ENCODE data around the gene LGALS7B. TPM values are rescaled to one million over a fixed set of nuclear protein-coding genes. Genes with fewer than 3 reads are reported as not detected.
"Not testable (repeated sequence)": the region's sequence is repeated elsewhere in the genome, so short reads cannot be mapped to it uniquely, and the experiment has no call there.

The LGALS7B gene
- total RNA-seq, 1 experiment from 2014 or later = 2.4 TPM

GRCh38 chr19:38745316-38745715 lies 43.7 kb upstream of the LGALS7B start:
- H3K4me1 ChIP-seq (ENCODE audit: control insufficient read depth in 1 of 2, insufficient read depth in 2 of 2, low read length in 2 of 2) = no peaks in the 10 kb centered on the region
- ChIA-PET RAD21 (ENCODE audit: low non-redundant PET in 1 of 2, low total read pairs in 2 of 2, uncharacterized antibody in 2 of 2, unreplicated experiment in 2 of 2) (no interaction called here), CTCF (no interaction called here), POLR2A (no interaction called here)
- H3K4me3 ChIP-seq (replicated peaks in 1 of 2; ENCODE audit: low read depth in 1 of 2, low read length in 2 of 2) = no peak overlapping the region
- no peaks in the 10 kb centered on the region for H3K9me2 ChIP-seq (ENCODE audit: insufficient read depth)
- no peaks in the 10 kb centered on the region for H4K20me1 ChIP-seq (ENCODE audit: insufficient read depth)
- ATAC-seq (no peak), DNase-seq (ENCODE audit: low read depth, low spot score) (no peak)
- no peak overlapping the region for H3K27ac ChIP-seq (ENCODE audit: low read depth, low read length)
- no peak overlapping the region for H2AFZ ChIP-seq (ENCODE audit: low read depth, low read length, poor library complexity, severe bottlenecking)
- H3K36me3 ChIP-seq (ENCODE audit: control insufficient read depth in 1 of 2, insufficient read depth in 2 of 2, low read length in 2 of 2) = no peaks in the 10 kb centered on the region
- no peak for TF ChIP-seq EZH2 (IDR thresholded peaks at IDR 0.05)
- TF ChIP-seq POLR2AphosphoS5 (IDR thresholded peaks at IDR 0.05; ENCODE audit: low read depth, low read length) = no peak
- TF ChIP-seq, protein P1, sequence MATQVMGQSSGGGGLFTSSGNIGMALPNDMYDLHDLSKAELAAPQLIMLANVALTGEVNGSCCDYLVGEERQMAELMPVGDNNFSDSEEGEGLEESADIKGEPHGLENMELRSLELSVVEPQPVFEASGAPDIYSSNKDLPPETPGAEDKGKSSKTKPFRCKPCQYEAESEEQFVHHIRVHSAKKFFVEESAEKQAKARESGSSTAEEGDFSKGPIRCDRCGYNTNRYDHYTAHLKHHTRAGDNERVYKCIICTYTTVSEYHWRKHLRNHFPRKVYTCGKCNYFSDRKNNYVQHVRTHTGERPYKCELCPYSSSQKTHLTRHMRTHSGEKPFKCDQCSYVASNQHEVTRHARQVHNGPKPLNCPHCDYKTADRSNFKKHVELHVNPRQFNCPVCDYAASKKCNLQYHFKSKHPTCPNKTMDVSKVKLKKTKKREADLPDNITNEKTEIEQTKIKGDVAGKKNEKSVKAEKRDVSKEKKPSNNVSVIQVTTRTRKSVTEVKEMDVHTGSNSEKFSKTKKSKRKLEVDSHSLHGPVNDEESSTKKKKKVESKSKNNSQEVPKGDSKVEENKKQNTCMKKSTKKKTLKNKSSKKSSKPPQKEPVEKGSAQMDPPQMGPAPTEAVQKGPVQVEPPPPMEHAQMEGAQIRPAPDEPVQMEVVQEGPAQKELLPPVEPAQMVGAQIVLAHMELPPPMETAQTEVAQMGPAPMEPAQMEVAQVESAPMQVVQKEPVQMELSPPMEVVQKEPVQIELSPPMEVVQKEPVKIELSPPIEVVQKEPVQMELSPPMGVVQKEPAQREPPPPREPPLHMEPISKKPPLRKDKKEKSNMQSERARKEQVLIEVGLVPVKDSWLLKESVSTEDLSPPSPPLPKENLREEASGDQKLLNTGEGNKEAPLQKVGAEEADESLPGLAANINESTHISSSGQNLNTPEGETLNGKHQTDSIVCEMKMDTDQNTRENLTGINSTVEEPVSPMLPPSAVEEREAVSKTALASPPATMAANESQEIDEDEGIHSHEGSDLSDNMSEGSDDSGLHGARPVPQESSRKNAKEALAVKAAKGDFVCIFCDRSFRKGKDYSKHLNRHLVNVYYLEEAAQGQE (IDR thresholded peaks at IDR 0.05; ENCODE audit: low read depth) = no peak
- no peak for TF ChIP-seq FOSL1 (IDR thresholded peaks at IDR 0.05; ENCODE audit: low read depth)
- no peak for TF ChIP-seq EGR1 (IDR thresholded peaks at IDR 0.05; ENCODE audit: low read depth)
- TF ChIP-seq SP1 (IDR thresholded peaks at IDR 0.05; ENCODE audit: low read depth) = no peak
- no peak for TF ChIP-seq EZH2phosphoT487 (IDR thresholded peaks at IDR 0.05; ENCODE audit: borderline replicate concordance)
- TF ChIP-seq, protein P2, sequence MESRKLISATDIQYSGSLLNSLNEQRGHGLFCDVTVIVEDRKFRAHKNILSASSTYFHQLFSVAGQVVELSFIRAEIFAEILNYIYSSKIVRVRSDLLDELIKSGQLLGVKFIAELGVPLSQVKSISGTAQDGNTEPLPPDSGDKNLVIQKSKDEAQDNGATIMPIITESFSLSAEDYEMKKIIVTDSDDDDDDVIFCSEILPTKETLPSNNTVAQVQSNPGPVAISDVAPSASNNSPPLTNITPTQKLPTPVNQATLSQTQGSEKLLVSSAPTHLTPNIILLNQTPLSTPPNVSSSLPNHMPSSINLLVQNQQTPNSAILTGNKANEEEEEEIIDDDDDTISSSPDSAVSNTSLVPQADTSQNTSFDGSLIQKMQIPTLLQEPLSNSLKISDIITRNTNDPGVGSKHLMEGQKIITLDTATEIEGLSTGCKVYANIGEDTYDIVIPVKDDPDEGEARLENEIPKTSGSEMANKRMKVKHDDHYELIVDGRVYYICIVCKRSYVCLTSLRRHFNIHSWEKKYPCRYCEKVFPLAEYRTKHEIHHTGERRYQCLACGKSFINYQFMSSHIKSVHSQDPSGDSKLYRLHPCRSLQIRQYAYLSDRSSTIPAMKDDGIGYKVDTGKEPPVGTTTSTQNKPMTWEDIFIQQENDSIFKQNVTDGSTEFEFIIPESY (IDR thresholded peaks at IDR 0.05; ENCODE audit: extremely low read depth, insufficient replicate concordance, low read length) = no peak
- no peak for TF ChIP-seq CBX3 (IDR thresholded peaks at IDR 0.05; ENCODE audit: low read depth)
- no peak for TF ChIP-seq POLR2A (IDR thresholded peaks at IDR 0.05; ENCODE audit: borderline replicate concordance, extremely low read depth, insufficient read depth, insufficient read length)
- TF ChIP-seq ATF3 (IDR thresholded peaks at IDR 0.05) = no peak
- no peak for TF ChIP-seq RAD21 (IDR thresholded peaks at IDR 0.05; ENCODE audit: low read depth)
- no peak for TF ChIP-seq JUND (IDR thresholded peaks at IDR 0.05)
- no peak for TF ChIP-seq SRF (IDR thresholded peaks at IDR 0.05; ENCODE audit: low read depth)
- H3K9ac ChIP-seq (ENCODE audit: low read length) = no peak overlapping the region
- H3K27me3 ChIP-seq (ENCODE audit: insufficient read depth, low read length) = no peaks in the 10 kb centered on the region
- intact Hi-C loops (cut with micrococcal nuclease) = no loop called here
- no peaks in the 10 kb centered on the region for H3K79me2 ChIP-seq (ENCODE audit: insufficient read depth, low read length)
- no peak overlapping the region for H3K4me2 ChIP-seq (ENCODE audit: low read length)
- H3K9me3 ChIP-seq (ENCODE audit: control insufficient read depth in 1 of 2, insufficient read depth in 1 of 2, low read depth in 1 of 2, low read length in 2 of 2) = no peaks in the 10 kb centered on the region
- no TSS peak for BruUV-seq (replicated peaks)

GRCh38 chr19:38753783-38754182 lies 35.2 kb upstream of the LGALS7B start:
- intact Hi-C loops (cut with micrococcal nuclease); H3K4me1 ChIP-seq (ENCODE audit: control insufficient read depth in 1 of 2, insufficient read depth in 2 of 2, low read length in 2 of 2); H3K36me3 ChIP-seq (ENCODE audit: control insufficient read depth in 1 of 2, insufficient read depth in 2 of 2, low read length in 2 of 2); POLR2A ChIA-PET; CTCF ChIA-PET; ATAC-seq; H4K20me1 ChIP-seq (ENCODE audit: insufficient read depth); H3K4me3 ChIP-seq (replicated peaks in 1 of 2; ENCODE audit: low read depth in 1 of 2, low read length in 2 of 2); BruUV-seq (replicated peaks); H3K9ac ChIP-seq (ENCODE audit: low read length); H3K9me3 ChIP-seq (ENCODE audit: control insufficient read depth in 1 of 2, insufficient read depth in 1 of 2, low read depth in 1 of 2, low read length in 2 of 2); H3K27ac ChIP-seq (ENCODE audit: low read depth, low read length); H3K9me2 ChIP-seq (ENCODE audit: insufficient read depth); DNase-seq (ENCODE audit: low read depth, low spot score); H3K79me2 ChIP-seq (ENCODE audit: insufficient read depth, low read length); RAD21 ChIA-PET (ENCODE audit: low non-redundant PET in 1 of 2, low total read pairs in 2 of 2, uncharacterized antibody in 2 of 2, unreplicated experiment in 2 of 2); H2AFZ ChIP-seq (ENCODE audit: low read depth, low read length, poor library complexity, severe bottlenecking); H3K27me3 ChIP-seq (ENCODE audit: insufficient read depth, low read length); H3K4me2 ChIP-seq (ENCODE audit: low read length): not testable (repeated sequence)
